Retinal pigment epithelial cell (primary cell): ENCODE results near the gene PRKCB.

Experiments
- DNase-seq: peaks from one replicate; pipeline ENCODE4 v3.0.0-alpha.2; 2010; ENCODE audit warnings: low read depth
- H3K4me3 ChIP-seq: 2 replicates; pipeline ENCODE4 v1.5.1; 2011; ENCODE audit warnings: mild to moderate bottlenecking, low read length, control low read depth, moderate library complexity
- TF ChIP-seq, protein P1 (sequence below): conservative IDR thresholded peaks from 2 replicates; pipeline ENCODE4 v1.5.1; 2011; ENCODE audit warnings: low read depth, low read length, control low read depth, inconsistent platforms

The PRKCB gene

GRCh38 chr16:23974223-23974622 lies 138.4 kb downstream of the PRKCB start:
- TF ChIP-seq, protein P1, sequence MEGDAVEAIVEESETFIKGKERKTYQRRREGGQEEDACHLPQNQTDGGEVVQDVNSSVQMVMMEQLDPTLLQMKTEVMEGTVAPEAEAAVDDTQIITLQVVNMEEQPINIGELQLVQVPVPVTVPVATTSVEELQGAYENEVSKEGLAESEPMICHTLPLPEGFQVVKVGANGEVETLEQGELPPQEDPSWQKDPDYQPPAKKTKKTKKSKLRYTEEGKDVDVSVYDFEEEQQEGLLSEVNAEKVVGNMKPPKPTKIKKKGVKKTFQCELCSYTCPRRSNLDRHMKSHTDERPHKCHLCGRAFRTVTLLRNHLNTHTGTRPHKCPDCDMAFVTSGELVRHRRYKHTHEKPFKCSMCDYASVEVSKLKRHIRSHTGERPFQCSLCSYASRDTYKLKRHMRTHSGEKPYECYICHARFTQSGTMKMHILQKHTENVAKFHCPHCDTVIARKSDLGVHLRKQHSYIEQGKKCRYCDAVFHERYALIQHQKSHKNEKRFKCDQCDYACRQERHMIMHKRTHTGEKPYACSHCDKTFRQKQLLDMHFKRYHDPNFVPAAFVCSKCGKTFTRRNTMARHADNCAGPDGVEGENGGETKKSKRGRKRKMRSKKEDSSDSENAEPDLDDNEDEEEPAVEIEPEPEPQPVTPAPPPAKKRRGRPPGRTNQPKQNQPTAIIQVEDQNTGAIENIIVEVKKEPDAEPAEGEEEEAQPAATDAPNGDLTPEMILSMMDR, result no peak
- H3K4me3 ChIP-seq, result no peak overlapping the region
- DNase-seq, result no peak

GRCh38 chr16:23975293-23975692 lies 139.5 kb downstream of the PRKCB start:
- TF ChIP-seq, protein P1, result no peak
- H3K4me3 ChIP-seq, result no peak overlapping the region
- no peak for DNase-seq

- no peak for DNase-seq
- TF ChIP-seq, protein P1, result no peak
- no peak overlapping the region for H3K4me3 ChIP-seq
These were observed 140.3 kb downstream of the PRKCB start for GRCh38 chr16:23976091-23976490.

GRCh38 chr16:23976524-23976923 lies 140.7 kb downstream of the PRKCB start:
- TF ChIP-seq, protein P1, result no peak
- H3K4me3 ChIP-seq, result no peak overlapping the region
- no peak for DNase-seq

- TF ChIP-seq, protein P1, result no peak
- DNase-seq, result no peak
- H3K4me3 ChIP-seq, result no peak overlapping the region
These were observed 143.7 kb downstream of the PRKCB start for GRCh38 chr16:23979441-23979840.

GRCh38 chr16:23979982-23980381 lies 144.2 kb downstream of the PRKCB start:
- no peak for DNase-seq
- no peak overlapping the region for H3K4me3 ChIP-seq
- TF ChIP-seq, protein P1, result no peak

DNA sequence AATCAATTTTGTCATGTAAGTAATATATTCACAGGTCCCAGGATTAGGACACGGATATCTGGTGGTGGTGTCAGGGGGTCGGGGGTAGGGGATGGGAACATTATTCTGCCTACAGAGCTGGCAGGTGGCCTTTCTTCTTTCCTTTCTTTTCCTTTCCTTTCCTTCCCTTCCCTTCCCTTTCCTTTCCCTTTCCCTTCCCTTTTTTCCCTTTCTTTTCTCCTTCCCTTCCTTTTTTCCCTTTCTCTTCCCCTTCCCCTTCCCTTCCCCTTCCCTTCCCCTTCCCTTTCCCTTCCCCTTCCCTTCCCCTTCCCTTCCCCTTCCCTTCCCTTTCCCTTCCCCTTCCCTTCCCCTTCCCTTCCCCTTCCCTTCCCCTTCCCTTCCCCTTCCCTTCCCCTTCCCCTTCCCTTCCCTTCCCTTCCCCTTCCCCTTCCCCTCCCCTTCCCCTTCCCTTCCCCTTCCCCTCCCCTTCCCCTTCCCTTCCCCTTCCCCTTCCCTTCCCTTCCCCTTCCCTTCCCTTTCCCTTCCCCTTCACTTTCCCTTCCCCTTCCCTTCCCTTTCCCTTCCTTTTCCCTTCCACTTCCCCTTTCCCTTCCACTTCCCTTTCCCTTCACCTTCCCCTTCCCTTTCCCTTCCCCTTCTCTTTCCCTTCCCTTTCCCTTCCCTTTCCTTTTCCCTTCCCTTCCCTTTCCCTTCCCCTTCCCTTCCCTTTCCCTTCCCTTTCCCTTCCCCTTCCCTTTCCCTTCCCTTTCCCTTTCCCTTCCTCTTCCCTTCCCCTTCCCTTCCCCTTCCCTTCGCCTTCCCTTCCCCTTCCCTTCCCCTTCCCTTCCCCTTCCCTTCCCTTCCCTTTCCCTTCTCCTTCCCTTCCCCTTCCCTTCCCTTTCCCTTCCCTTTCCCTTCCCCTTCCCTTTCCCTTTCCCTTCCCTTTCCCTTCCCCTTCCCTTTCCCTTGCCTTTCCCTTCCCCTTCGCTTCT lies 145.9 kb downstream of the PRKCB start:
- TF ChIP-seq, protein P1, result no peak
- DNase-seq, result no peak

More for the DNA sequence above, 145.9 kb downstream of the PRKCB start:
- H3K4me3 ChIP-seq, result no peak overlapping the region
